HepG2 (cell line): ENCODE results near the gene ROM1. TPM values are rescaled to one million over a fixed set of nuclear protein-coding genes. Genes with fewer than 3 reads are reported as not detected.

Experiments used
- CBX2 ChIP-seq, 2 experiments: fragments of 200-600 bp in 1 of 2; sonication (generic); formaldehyde crosslinking in 1 of 2; IDR thresholded peaks; 2 replicates each; pipeline versions ENCODE4 v1.7.0 to v1.8.1; 2018 to 2022; ENCODE audit warnings: low read depth in 2 of 2, low read length in 1 of 2, mild to moderate bottlenecking in 1 of 2, missing genetic modification reagents in 1 of 2
- GABPB1 ChIP-seq: IDR thresholded peaks from 2 replicates; pipeline ENCODE4 v1.6.1; 2016; ENCODE audit warnings: mild to moderate bottlenecking, missing genetic modification reagents, moderate library complexity, missing compliant biosample characterization
- GPN1 ChIP-seq: sonication (generic); formaldehyde crosslinking; IDR thresholded peaks from 2 replicates; pipeline ENCODE4 v1.5.1; 2020; ENCODE audit warnings: missing genetic modification reagents, borderline replicate concordance
- HNF4A ChIP-seq: sonication (generic); formaldehyde crosslinking; IDR thresholded peaks from 2 replicates; pipeline ENCODE4 v1.4.0; 2020; ENCODE audit warnings: missing genetic modification reagents
- MIER3 ChIP-seq: IDR thresholded peaks from 2 replicates; pipeline ENCODE4 v1.6.1; 2016; ENCODE audit warnings: missing compliant biosample characterization, borderline replicate concordance
- POLR2G ChIP-seq: fragments of 200-400 bp; formaldehyde crosslinking; IDR thresholded peaks from 2 replicates; pipeline ENCODE4 v1.6.1; 2018; ENCODE audit warnings: mild to moderate bottlenecking, low read depth, low read length, moderate library complexity
- RBFOX2 ChIP-seq: fragments of 200-400 bp; formaldehyde crosslinking; IDR thresholded peaks from 2 replicates; pipeline ENCODE4 v1.6.1; 2017; ENCODE audit warnings: low read depth, mild to moderate bottlenecking, low read length
- SIN3A ChIP-seq: IDR thresholded peaks from 2 replicates; pipeline ENCODE4 v1.6.1; 2011; ENCODE audit warnings: low read depth, mild to moderate bottlenecking, control low read depth, low read length, borderline replicate concordance
- SP2 ChIP-seq: sonication (generic); formaldehyde crosslinking; IDR thresholded peaks from 2 replicates; pipeline ENCODE4 v1.5.1; 2020; ENCODE audit warnings: mild to moderate bottlenecking, missing genetic modification reagents
- SP5 ChIP-seq: IDR thresholded peaks from 2 replicates; pipeline ENCODE4 v1.6.1; 2016; ENCODE audit warnings: low read depth, borderline replicate concordance
- TSC22D2 ChIP-seq: sonication (generic); formaldehyde crosslinking; IDR thresholded peaks from 2 replicates; pipeline ENCODE4 v1.5.1; 2020; ENCODE audit warnings: missing genetic modification reagents, mild to moderate bottlenecking, borderline replicate concordance
- ZFP36 ChIP-seq: fragments of 150-350 bp; IDR thresholded peaks from 2 replicates; pipeline ENCODE4 v1.6.1; 2018; ENCODE audit warnings: borderline replicate concordance, low read length, low read depth; ENCODE audit not compliant: partially characterized antibody
- ZKSCAN8 ChIP-seq: IDR thresholded peaks from 2 replicates; pipeline ENCODE4 v1.6.1; 2016; ENCODE audit warnings: borderline replicate concordance, missing genetic modification reagents, missing compliant biosample characterization
- ZNF564 ChIP-seq: sonication (generic); formaldehyde crosslinking; IDR thresholded peaks from 2 replicates; pipeline ENCODE4 v1.8.1; 2023; ENCODE audit warnings: mild to moderate bottlenecking, missing genetic modification reagents
- ZNF749 ChIP-seq: sonication (generic); formaldehyde crosslinking; IDR thresholded peaks from 2 replicates; pipeline ENCODE4 v1.8.0; 2022; ENCODE audit warnings: mild to moderate bottlenecking, missing genetic modification reagents, moderate library complexity, borderline replicate concordance
- polyA plus RNA-seq, 8 experiments: library from polyadenylated mRNA; depleted of rRNA in 3 of 8; stranded (reverse) in 7 of 8; unstranded in 1 of 8; fragments of >200 nt; fragmentation: Illumina TruSeq in 4 of 8; extraction: Trizol in 4 of 8; gene quantifications; 2 replicates each; pipeline versions ENCODE4 v1.2.1 to v1.2.3, GENCODE V29; 2011 to 2016; ENCODE audit warnings: low read depth in 4 of 8, missing spikeins in 1 of 8, mixed read lengths in 1 of 8; ENCODE audit not compliant: insufficient read depth in 1 of 8
- total RNA-seq, 5 experiments: library from RNA; depleted of rRNA; stranded (reverse); fragments of >200 nt; fragmentation: Illumina TruSeq; extraction: Trizol; gene quantifications; 2 replicates each; pipeline ENCODE4 v1.2.3, GENCODE V29; 2016; ENCODE audit warnings: low read depth in 1 of 5
- TF ChIP-seq, protein P1 (sequence below): sonication (generic); formaldehyde crosslinking; IDR thresholded peaks from 2 replicates; pipeline ENCODE4 v1.8.1; 2023; ENCODE audit warnings: mild to moderate bottlenecking, missing genetic modification reagents, borderline replicate concordance
- TF ChIP-seq, protein P2 (sequence below): sonication (generic); formaldehyde crosslinking; IDR thresholded peaks from 2 replicates; pipeline ENCODE4 v1.9.0; 2022; ENCODE audit warnings: low read depth, missing genetic modification reagents
- TF ChIP-seq, protein P3 (sequence below): sonication (generic); formaldehyde crosslinking; IDR thresholded peaks from 2 replicates; pipeline ENCODE4 v1.5.0; 2020; ENCODE audit warnings: missing genetic modification reagents, mild to moderate bottlenecking, borderline replicate concordance
- TF ChIP-seq, protein P4 (sequence below): sonication (generic); formaldehyde crosslinking; IDR thresholded peaks from 2 replicates; pipeline ENCODE4 v1.9.0; 2021; ENCODE audit warnings: missing genetic modification reagents, mild to moderate bottlenecking, borderline replicate concordance
- TF ChIP-seq, protein P5 (sequence below): sonication (generic); formaldehyde crosslinking; IDR thresholded peaks from 2 replicates; pipeline ENCODE4 v1.5.1; 2020; ENCODE audit warnings: missing genetic modification reagents, mild to moderate bottlenecking, borderline replicate concordance
- TF ChIP-seq, protein P6 (sequence below): sonication (generic); formaldehyde crosslinking; IDR thresholded peaks from 2 replicates; pipeline ENCODE4 v1.8.0; 2022; ENCODE audit warnings: mild to moderate bottlenecking, missing genetic modification reagents; ENCODE audit not compliant: insufficient replicate concordance

Gene ROM1
- total and polyA plus RNA-seq, 2 of the 13 experiments (the other 11 are each of a cell fraction or from before 2014, with no cell fraction given), result 1.2 to 2.4 TPM

DNA sequence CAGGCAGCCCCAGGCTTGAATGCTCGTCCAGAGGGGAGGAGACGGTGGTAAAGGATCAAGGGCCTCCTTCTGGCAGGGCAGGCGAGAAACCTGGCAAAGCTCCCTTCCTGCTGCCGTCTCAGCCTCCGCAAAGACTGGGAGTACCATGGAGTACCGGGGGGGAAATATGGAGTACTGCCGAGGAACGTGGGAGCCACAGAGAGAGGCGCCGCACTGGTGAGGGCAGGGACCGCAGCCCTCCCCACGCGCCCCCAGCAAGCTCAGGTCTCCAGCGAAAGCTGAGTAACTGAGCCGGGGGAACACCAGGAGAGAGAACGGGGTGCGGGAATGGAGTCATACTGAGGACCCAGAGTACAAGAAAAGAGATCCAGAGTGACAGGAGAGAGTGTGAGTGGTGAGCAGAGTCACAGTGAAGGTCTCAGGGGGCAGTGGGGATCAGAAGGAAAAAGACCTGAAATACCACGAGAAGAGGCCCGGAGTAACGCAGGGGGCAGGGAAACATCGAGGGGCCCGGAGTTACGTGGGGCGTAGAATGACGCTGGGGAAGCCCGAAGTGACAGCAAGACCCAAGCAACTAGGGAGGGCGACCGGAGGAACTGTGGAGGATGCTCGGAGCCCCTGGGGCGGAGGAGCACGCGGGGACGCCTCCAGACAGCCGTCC, 1.2 kb upstream of the ROM1 start (continued):
- TF ChIP-seq ZFP36 (peak; percentile 21), SP5 (CRISPR knock-in tag) (no peak), ZKSCAN8 (no peak), SP2 (CRISPR knock-in tag) (no peak), MIER3 (no peak), RBFOX2 (no peak), TSC22D2 (CRISPR knock-in tag) (0 out of 2 replicates have a peak, but pooled peaks have one; percentile 21), GABPB1 (CRISPR knock-in tag) (no peak), GPN1 (CRISPR knock-in tag) (no peak), CBX2 (IDR thresholded peaks at IDR 0.05; ENCODE audit: low read depth, low read length) (no peak), CBX2 (CRISPR knock-in tag; IDR thresholded peaks at IDR 0.05; ENCODE audit: low read depth) (no peak), ZNF749 (CRISPR knock-in tag) (no peak), SIN3A (no peak), ZNF564 (CRISPR knock-in tag) (no peak), HNF4A (no peak), POLR2G (no peak; the same call in 1 of the 2 replicates)
- TF ChIP-seq, protein P1, sequence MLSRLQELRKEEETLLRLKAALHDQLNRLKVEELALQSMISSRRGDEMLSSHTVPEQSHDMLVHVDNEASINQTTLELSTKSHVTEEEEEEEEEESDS (CRISPR knock-in tag), result no peak
- TF ChIP-seq, protein P2, sequence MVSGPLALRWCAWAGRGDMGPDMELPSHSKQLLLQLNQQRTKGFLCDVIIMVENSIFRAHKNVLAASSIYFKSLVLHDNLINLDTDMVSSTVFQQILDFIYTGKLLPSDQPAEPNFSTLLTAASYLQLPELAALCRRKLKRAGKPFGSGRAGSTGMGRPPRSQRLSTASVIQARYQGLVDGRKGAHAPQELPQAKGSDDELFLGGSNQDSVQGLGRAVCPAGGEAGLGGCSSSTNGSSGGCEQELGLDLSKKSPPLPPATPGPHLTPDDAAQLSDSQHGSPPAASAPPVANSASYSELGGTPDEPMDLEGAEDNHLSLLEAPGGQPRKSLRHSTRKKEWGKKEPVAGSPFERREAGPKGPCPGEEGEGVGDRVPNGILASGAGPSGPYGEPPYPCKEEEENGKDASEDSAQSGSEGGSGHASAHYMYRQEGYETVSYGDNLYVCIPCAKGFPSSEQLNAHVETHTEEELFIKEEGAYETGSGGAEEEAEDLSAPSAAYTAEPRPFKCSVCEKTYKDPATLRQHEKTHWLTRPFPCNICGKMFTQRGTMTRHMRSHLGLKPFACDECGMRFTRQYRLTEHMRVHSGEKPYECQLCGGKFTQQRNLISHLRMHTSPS (CRISPR knock-in tag), result no peak
- TF ChIP-seq, protein P3, sequence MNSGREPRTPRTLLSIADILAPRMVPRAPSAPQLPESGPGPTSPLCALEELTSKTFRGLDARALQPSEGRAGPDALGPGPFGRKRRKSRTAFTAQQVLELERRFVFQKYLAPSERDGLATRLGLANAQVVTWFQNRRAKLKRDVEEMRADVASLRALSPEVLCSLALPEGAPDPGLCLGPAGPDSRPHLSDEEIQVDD (CRISPR knock-in tag), result no peak
- TF ChIP-seq, protein P4, sequence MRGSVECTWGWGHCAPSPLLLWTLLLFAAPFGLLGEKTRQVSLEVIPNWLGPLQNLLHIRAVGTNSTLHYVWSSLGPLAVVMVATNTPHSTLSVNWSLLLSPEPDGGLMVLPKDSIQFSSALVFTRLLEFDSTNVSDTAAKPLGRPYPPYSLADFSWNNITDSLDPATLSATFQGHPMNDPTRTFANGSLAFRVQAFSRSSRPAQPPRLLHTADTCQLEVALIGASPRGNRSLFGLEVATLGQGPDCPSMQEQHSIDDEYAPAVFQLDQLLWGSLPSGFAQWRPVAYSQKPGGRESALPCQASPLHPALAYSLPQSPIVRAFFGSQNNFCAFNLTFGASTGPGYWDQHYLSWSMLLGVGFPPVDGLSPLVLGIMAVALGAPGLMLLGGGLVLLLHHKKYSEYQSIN (CRISPR knock-in tag), result no peak
- TF ChIP-seq, protein P5, sequence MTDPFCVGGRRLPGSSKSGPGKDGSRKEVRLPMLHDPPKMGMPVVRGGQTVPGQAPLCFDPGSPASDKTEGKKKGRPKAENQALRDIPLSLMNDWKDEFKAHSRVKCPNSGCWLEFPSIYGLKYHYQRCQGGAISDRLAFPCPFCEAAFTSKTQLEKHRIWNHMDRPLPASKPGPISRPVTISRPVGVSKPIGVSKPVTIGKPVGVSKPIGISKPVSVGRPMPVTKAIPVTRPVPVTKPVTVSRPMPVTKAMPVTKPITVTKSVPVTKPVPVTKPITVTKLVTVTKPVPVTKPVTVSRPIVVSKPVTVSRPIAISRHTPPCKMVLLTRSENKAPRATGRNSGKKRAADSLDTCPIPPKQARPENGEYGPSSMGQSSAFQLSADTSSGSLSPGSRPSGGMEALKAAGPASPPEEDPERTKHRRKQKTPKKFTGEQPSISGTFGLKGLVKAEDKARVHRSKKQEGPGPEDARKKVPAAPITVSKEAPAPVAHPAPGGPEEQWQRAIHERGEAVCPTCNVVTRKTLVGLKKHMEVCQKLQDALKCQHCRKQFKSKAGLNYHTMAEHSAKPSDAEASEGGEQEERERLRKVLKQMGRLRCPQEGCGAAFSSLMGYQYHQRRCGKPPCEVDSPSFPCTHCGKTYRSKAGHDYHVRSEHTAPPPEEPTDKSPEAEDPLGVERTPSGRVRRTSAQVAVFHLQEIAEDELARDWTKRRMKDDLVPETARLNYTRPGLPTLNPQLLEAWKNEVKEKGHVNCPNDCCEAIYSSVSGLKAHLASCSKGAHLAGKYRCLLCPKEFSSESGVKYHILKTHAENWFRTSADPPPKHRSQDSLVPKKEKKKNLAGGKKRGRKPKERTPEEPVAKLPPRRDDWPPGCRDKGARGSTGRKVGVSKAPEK, result no peak
- TF ChIP-seq, protein P6, sequence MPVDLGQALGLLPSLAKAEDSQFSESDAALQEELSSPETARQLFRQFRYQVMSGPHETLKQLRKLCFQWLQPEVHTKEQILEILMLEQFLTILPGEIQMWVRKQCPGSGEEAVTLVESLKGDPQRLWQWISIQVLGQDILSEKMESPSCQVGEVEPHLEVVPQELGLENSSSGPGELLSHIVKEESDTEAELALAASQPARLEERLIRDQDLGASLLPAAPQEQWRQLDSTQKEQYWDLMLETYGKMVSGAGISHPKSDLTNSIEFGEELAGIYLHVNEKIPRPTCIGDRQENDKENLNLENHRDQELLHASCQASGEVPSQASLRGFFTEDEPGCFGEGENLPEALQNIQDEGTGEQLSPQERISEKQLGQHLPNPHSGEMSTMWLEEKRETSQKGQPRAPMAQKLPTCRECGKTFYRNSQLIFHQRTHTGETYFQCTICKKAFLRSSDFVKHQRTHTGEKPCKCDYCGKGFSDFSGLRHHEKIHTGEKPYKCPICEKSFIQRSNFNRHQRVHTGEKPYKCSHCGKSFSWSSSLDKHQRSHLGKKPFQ (CRISPR knock-in tag), result no peak
